ENCODE measurements around the gene ZNF423. TPM values are rescaled to one million over a fixed set of nuclear protein-coding genes. Genes with fewer than 3 reads are reported as not detected.

Gene ZNF423
- total and polyA plus RNA-seq, 2 experiments from 2014 or later: 14.9 to 41.8 TPM

DNA sequence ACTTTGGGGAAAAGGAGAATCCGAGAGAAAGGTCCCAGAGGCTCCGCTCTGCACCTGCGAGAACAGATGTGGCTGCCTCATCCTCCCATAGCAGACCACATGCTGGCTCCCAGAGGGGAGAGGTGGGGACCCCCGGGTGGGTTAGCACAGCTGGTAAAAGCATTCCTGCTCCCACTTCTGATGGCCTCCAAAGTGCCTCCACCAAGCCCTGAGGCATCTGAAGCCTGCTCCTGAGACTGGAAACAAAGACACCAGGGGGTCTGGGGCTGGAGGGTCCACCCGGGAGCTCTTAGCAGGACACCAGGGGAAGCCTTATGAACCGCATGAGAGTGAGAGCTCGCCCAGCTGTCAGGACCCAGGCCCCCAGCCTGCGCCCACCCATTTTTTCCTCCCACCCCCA is 46.4 kb downstream of the ZNF423 start (continued):
- TF ChIP-seq ZNF331 (CRISPR knock-in tag; IDR thresholded peaks at IDR 0.05; ENCODE audit: low read depth) (no peak), JUNB (IDR thresholded peaks at IDR 0.05; ENCODE audit: unreplicated experiment) (no peak)
- TF ChIP-seq, protein P1, sequence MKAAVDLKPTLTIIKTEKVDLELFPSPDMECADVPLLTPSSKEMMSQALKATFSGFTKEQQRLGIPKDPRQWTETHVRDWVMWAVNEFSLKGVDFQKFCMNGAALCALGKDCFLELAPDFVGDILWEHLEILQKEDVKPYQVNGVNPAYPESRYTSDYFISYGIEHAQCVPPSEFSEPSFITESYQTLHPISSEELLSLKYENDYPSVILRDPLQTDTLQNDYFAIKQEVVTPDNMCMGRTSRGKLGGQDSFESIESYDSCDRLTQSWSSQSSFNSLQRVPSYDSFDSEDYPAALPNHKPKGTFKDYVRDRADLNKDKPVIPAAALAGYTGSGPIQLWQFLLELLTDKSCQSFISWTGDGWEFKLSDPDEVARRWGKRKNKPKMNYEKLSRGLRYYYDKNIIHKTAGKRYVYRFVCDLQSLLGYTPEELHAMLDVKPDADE (IDR thresholded peaks at IDR 0.05): no peak

DNA sequence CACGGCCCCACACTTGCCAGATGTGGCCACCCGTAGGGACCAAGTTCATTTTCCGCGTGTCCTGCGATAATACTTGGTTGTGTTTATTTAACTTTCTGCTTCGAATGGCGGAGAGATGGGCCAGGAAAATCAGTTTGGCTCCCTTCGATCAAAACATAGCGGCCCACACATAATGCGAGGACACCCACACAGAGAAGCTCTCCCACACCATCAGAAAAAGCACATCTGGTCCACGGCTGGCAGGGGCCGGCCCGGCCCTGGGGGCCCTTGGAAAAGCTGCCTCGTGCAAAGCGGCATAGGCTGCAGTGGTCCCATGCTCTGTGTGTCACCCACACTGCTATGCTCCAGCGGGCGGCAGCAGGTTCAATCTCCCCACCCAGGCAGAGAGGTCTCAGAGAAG is 46.9 kb downstream of the ZNF423 start:
- Histone ChIP-seq H3K79me2 (replicated peaks; ENCODE audit: insufficient read depth) (peaks cover 25% of the 10 kb centered on the region), H3K4me1 (ENCODE audit: insufficient read depth) (peaks cover 13% of the 10 kb centered on the region; the same call in 1 of the 2 replicates), H3K27me3 (ENCODE audit: insufficient read depth) (no peaks in the 10 kb centered on the region), H4K20me1 (replicated peaks; ENCODE audit: insufficient read depth) (no peaks in the 10 kb centered on the region; the same call in none of the 2 replicates), H3K27ac (ENCODE audit: low read depth) (no peak overlapping the region), H3F3A (replicated peaks; ENCODE audit: low read depth) (no peaks in the 10 kb centered on the region), H3K9me2 (ENCODE audit: insufficient read depth) (no peaks in the 10 kb centered on the region), H2AFZ (no peak overlapping the region), H3K4me3 (no peak overlapping the region), H3K36me3 (ENCODE audit: insufficient read depth) (no peaks in the 10 kb centered on the region), H3K4me2 (no peak overlapping the region)
- Mint-ChIP-seq H3K27ac (no peak overlapping the region), H3K36me3 (ENCODE audit: low read depth) (peaks cover 6% of the 10 kb centered on the region; the same call in 1 of the 3 replicates), H3K27me3 (ENCODE audit: insufficient read depth, low read depth, poor library complexity) (peaks cover 28% of the 10 kb centered on the region), H3K4me3 (no peak overlapping the region), H3K9me3 (no peaks in the 10 kb centered on the region), H3K4me1 (peaks cover 42% of the 10 kb centered on the region)
- TF ChIP-seq STAT1 (IDR thresholded peaks at IDR 0.05; ENCODE audit: unreplicated experiment): no peak
- TF ChIP-seq JUNB (IDR thresholded peaks at IDR 0.05; ENCODE audit: unreplicated experiment): no peak
- TF ChIP-seq, protein P1 (IDR thresholded peaks at IDR 0.05): no peak
- no peak for TF ChIP-seq ZNF114 (CRISPR knock-in tag; IDR thresholded peaks at IDR 0.05)
- ATAC-seq: no peak
- DNase-seq (ENCODE audit: low spot score): no peak

DNA sequence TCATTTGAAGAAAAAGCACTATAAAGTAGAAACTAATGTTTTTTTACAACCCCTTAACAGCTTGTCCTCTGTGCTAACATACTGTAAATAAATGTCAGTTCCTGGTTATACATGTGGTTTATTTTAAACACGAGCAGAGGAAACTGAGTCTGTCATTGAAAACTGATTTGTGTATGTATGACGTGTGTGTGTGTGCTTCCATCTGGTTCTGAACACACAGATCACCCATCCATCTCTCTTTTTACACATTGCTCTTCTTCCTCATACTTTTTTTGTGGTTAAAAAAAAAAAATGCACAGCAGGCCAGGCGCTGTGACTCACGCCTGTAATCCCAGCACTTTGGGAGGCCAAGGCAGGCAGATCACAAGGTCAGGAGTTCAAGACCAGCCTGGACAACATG is 49.5 kb downstream of the ZNF423 start:
- DNase-seq (ENCODE audit: low spot score) (no peak), ATAC-seq (no peak)
- Mint-ChIP-seq H3K27me3 (ENCODE audit: insufficient read depth, low read depth, poor library complexity) (peaks cover 24% of the 10 kb centered on the region), H3K27ac (0 out of 2 replicates have a peak overlapping the region, but pooled peaks have one; percentile 11), H3K4me1 (peaks cover 18% of the 10 kb centered on the region), H3K4me3 (no peak overlapping the region), H3K36me3 (ENCODE audit: low read depth) (peaks cover 6% of the 10 kb centered on the region; the same call in 2 of the 3 replicates), H3K9me3 (no peaks in the 10 kb centered on the region)
- Histone ChIP-seq H2AFZ (no peak overlapping the region), H3K27me3 (ENCODE audit: insufficient read depth) (no peaks in the 10 kb centered on the region), H3K4me2 (no peak overlapping the region), H3K79me2 (replicated peaks; ENCODE audit: insufficient read depth) (peaks cover 35% of the 10 kb centered on the region), H4K20me1 (replicated peaks; ENCODE audit: insufficient read depth) (peaks cover 4% of the 10 kb centered on the region), H3K4me3 (no peak overlapping the region), H3K9me2 (ENCODE audit: insufficient read depth) (no peaks in the 10 kb centered on the region), H3F3A (replicated peaks; ENCODE audit: low read depth) (no peaks in the 10 kb centered on the region), H3K4me1 (ENCODE audit: insufficient read depth) (no peaks in the 10 kb centered on the region), H3K27ac (ENCODE audit: low read depth) (no peak overlapping the region), H3K36me3 (ENCODE audit: insufficient read depth) (no peaks in the 10 kb centered on the region)
- TF ChIP-seq, protein P2, sequence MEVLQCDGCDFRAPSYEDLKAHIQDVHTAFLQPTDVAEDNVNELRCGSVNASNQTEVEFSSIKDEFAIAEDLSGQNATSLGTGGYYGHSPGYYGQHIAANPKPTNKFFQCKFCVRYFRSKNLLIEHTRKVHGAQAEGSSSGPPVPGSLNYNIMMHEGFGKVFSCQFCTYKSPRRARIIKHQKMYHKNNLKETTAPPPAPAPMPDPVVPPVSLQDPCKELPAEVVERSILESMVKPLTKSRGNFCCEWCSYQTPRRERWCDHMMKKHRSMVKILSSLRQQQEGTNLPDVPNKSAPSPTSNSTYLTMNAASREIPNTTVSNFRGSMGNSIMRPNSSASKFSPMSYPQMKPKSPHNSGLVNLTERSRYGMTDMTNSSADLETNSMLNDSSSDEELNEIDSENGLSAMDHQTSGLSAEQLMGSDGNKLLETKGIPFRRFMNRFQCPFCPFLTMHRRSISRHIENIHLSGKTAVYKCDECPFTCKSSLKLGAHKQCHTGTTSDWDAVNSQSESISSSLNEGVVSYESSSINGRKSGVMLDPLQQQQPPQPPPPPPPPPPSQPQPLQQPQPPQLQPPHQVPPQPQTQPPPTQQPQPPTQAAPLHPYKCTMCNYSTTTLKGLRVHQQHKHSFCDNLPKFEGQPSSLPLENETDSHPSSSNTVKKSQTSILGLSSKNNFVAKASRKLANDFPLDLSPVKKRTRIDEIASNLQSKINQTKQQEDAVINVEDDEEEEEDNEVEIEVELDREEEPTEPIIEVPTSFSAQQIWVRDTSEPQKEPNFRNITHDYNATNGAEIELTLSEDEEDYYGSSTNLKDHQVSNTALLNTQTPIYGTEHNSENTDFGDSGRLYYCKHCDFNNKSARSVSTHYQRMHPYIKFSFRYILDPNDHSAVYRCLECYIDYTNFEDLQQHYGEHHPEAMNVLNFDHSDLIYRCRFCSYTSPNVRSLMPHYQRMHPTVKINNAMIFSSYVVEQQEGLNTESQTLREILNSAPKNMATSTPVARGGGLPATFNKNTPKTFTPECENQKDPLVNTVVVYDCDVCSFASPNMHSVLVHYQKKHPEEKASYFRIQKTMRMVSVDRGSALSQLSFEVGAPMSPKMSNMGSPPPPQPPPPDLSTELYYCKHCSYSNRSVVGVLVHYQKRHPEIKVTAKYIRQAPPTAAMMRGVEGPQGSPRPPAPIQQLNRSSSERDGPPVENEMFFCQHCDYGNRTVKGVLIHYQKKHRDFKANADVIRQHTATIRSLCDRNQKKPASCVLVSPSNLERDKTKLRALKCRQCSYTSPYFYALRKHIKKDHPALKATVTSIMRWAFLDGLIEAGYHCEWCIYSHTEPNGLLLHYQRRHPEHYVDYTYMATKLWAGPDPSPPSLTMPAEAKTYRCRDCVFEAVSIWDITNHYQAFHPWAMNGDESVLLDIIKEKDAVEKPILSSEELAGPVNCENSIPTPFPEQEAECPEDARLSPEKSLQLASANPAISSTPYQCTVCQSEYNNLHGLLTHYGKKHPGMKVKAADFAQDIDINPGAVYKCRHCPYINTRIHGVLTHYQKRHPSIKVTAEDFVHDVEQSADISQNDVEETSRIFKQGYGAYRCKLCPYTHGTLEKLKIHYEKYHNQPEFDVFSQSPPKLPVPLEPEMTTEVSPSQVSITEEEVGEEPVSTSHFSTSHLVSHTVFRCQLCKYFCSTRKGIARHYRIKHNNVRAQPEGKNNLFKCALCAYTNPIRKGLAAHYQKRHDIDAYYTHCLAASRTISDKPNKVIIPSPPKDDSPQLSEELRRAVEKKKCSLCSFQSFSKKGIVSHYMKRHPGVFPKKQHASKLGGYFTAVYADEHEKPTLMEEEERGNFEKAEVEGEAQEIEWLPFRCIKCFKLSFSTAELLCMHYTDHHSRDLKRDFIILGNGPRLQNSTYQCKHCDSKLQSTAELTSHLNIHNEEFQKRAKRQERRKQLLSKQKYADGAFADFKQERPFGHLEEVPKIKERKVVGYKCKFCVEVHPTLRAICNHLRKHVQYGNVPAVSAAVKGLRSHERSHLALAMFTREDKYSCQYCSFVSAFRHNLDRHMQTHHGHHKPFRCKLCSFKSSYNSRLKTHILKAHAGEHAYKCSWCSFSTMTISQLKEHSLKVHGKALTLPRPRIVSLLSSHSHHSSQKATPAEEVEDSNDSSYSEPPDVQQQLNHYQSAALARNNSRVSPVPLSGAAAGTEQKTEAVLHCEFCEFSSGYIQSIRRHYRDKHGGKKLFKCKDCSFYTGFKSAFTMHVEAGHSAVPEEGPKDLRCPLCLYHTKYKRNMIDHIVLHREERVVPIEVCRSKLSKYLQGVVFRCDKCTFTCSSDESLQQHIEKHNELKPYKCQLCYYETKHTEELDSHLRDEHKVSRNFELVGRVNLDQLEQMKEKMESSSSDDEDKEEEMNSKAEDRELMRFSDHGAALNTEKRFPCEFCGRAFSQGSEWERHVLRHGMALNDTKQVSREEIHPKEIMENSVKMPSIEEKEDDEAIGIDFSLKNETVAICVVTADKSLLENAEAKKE (CRISPR knock-in tag; IDR thresholded peaks at IDR 0.05): no peak
- TF ChIP-seq, protein P1 (IDR thresholded peaks at IDR 0.05): no peak
- no peak for TF ChIP-seq CREB1 (CRISPR knock-in tag; IDR thresholded peaks at IDR 0.05; ENCODE audit: low read depth)
- no peak for TF ChIP-seq ZNF114 (CRISPR knock-in tag; IDR thresholded peaks at IDR 0.05)
- no peak for TF ChIP-seq JUNB (IDR thresholded peaks at IDR 0.05; ENCODE audit: unreplicated experiment)
